Measurements from ENCODE around the gene STXBP1. TPM values are rescaled to one million over a fixed set of nuclear protein-coding genes. Genes with fewer than 3 reads are reported as not detected.
A peak's percentile ranks its signal among the peaks of the same experiment; 100 is the strongest.

The STXBP1 gene
- total RNA-seq, 1 experiment from 2014 or later, result 44.0 TPM

- peak overlapping the region; percentile 72 for H3K27ac ChIP-seq
- no TSS peak for BruUV-seq (replicated peaks)
- H3K27me3 ChIP-seq (ENCODE audit: insufficient read depth, low read depth), result no peaks in the 10 kb centered on the region
- H3K9me3 ChIP-seq (ENCODE audit: insufficient read depth, low read depth), result no peaks in the 10 kb centered on the region
- peaks cover 24% of the 10 kb centered on the region for H3K4me1 ChIP-seq (replicated peaks; ENCODE audit: insufficient read depth)
- DNase-seq, result no peak
- intact Hi-C loops (cut with micrococcal nuclease; ENCODE audit: unreplicated experiment), result loop anchor here (1.0 to 5.0 kb wide), 5 partner anchors 32 to 298 kb away; partner anchors contain the start of gene FPGS
- H3F3A ChIP-seq (ENCODE audit: insufficient read depth, low read depth), result peaks cover 33% of the 10 kb centered on the region
- ChIA-PET POLR2A (ENCODE audit: unreplicated experiment) (interaction anchor here (0.7 to 1.2 kb wide), 3 partner anchors 31 to 66 kb away, joined by 5 to 6 read pairs (median 5); no protein-coding TSS in a partner anchor), CTCF (interaction anchor here (0.6 to 1.4 kb wide), 3 partner anchors 75 to 609 kb away, joined by 3 to 9 read pairs (median 3); no protein-coding TSS in a partner anchor)
- no peaks in the 10 kb centered on the region for H3K9me2 ChIP-seq (ENCODE audit: insufficient read depth)
- H3K36me3 ChIP-seq (ENCODE audit: low read depth), result no peaks in the 10 kb centered on the region
- no peaks in the 10 kb centered on the region for H4K20me1 ChIP-seq (ENCODE audit: insufficient read depth)
- peak overlapping the region; percentile 57 for H3K4me2 ChIP-seq
- H3K79me2 ChIP-seq (ENCODE audit: low read depth), result no peaks in the 10 kb centered on the region
- TF ChIP-seq, protein P1, sequence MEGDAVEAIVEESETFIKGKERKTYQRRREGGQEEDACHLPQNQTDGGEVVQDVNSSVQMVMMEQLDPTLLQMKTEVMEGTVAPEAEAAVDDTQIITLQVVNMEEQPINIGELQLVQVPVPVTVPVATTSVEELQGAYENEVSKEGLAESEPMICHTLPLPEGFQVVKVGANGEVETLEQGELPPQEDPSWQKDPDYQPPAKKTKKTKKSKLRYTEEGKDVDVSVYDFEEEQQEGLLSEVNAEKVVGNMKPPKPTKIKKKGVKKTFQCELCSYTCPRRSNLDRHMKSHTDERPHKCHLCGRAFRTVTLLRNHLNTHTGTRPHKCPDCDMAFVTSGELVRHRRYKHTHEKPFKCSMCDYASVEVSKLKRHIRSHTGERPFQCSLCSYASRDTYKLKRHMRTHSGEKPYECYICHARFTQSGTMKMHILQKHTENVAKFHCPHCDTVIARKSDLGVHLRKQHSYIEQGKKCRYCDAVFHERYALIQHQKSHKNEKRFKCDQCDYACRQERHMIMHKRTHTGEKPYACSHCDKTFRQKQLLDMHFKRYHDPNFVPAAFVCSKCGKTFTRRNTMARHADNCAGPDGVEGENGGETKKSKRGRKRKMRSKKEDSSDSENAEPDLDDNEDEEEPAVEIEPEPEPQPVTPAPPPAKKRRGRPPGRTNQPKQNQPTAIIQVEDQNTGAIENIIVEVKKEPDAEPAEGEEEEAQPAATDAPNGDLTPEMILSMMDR (conservative IDR thresholded peaks at IDR 0.05), result no peak
- TF ChIP-seq EZH2 (IDR thresholded peaks at IDR 0.05; ENCODE audit: low read depth), result no peak
- H2AFZ ChIP-seq, result no peak overlapping the region
- H3K4me3 ChIP-seq, result no peak overlapping the region
These were observed 127.7 kb downstream of the STXBP1 start for GRCh38 chr9:127739614-127740330.

DNA sequence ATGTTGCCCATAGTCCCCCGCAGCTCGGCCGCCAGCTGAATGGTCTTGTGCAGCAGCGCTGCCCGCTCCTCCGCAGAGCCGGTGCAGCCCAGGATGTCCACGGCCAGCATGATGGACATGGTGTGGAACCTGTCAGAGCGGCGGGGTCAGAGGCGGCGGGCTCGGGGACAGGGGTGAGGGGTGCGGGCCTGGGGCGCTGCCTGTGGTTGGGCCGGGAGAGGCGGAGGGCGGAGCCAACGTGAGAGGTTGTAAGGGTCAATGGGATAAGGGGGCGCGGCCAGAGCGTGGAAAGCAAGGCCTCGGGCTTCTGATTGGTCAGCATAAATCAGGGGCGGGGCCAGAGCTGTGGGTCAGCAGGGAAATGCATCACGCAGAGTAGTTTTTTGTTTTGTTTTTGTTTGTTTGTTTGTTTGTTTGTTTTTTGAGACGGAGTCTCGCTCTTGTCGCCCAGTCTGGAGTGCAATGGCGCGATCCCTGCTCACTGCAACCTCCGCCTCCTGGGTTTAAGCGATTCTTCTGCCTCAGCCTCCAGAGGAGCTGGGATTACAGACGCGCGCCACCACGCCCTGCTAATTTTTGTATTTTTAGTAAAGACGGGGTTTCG, 129.9 kb downstream of the STXBP1 start:
- DNase-seq, result peak in 1 of 2 experiments; percentile 51
- peaks cover 9% of the 10 kb centered on the region; the same call in 1 of the 2 replicates for H3K27me3 ChIP-seq (ENCODE audit: insufficient read depth, low read depth)
- TF ChIP-seq, protein P1 (conservative IDR thresholded peaks at IDR 0.05), result no peak
- TF ChIP-seq EZH2 (IDR thresholded peaks at IDR 0.05; ENCODE audit: low read depth), result no peak
- ChIA-PET POLR2A (ENCODE audit: unreplicated experiment) (interaction anchor here (0.6 to 1.1 kb wide), 2 partner anchors 44 to 156 kb away, joined by 3 to 4 read pairs; partner anchors contain the start of gene CDK9), CTCF (interaction anchor here (0.9 to 1.1 kb wide), 2 partner anchors 29 to 128 kb away, joined by 3 to 6 read pairs; no protein-coding TSS in a partner anchor)
- peaks cover 39% of the 10 kb centered on the region for H3F3A ChIP-seq (ENCODE audit: insufficient read depth, low read depth)
- no peaks in the 10 kb centered on the region for H3K79me2 ChIP-seq (ENCODE audit: low read depth)
- no peaks in the 10 kb centered on the region for H3K36me3 ChIP-seq (ENCODE audit: low read depth)
- no peaks in the 10 kb centered on the region for H3K9me3 ChIP-seq (ENCODE audit: insufficient read depth, low read depth)
- no peak overlapping the region; the same call in 1 of the 2 replicates for H2AFZ ChIP-seq
- no peak overlapping the region for H3K4me3 ChIP-seq
- H4K20me1 ChIP-seq (ENCODE audit: insufficient read depth), result no peaks in the 10 kb centered on the region
- BruUV-seq (replicated peaks), result no TSS peak
- intact Hi-C loops (cut with micrococcal nuclease; ENCODE audit: unreplicated experiment), result loop anchor here (5.0 kb wide), 2 partner anchors 60 to 295 kb away; partner anchors contain the start of gene FPGS
- peaks cover 24% of the 10 kb centered on the region for H3K4me1 ChIP-seq (replicated peaks; ENCODE audit: insufficient read depth)
- H3K4me2 ChIP-seq, result peak overlapping the region; percentile 38
- no peaks in the 10 kb centered on the region for H3K9me2 ChIP-seq (ENCODE audit: insufficient read depth)
- H3K27ac ChIP-seq, result no peak overlapping the region

Other genes with a start within 250 kb of the STXBP1 start
- 19.1 and 24.6 TPM in 2 replicates for gene SLC2A8, start 215.1 kb upstream of the STXBP1 start, total RNA-seq (2021)
- gene ZNF79, start 187.9 kb upstream of the STXBP1 start, total RNA-seq (2021), result 5.5 and 5.8 TPM in 2 replicates
- gene RPL12, start 160.9 kb upstream of the STXBP1 start, total RNA-seq (2021), result 1,648 and 1,717 TPM in 2 replicates
- gene LRSAM1, start 160.8 kb upstream of the STXBP1 start, total RNA-seq (2021), result 44.0 and 63.9 TPM in 2 replicates
- gene CFAP157, start 94.7 kb downstream of the STXBP1 start, total RNA-seq (2021), result 0.65 and 0.68 TPM in 2 replicates
- 22.4 and 32.9 TPM in 2 replicates for gene PTRH1, start 103.4 kb downstream of the STXBP1 start, total RNA-seq (2021)
- 0.26 and 0.40 TPM in 2 replicates for gene TTC16, start 103.8 kb downstream of the STXBP1 start, total RNA-seq (2021)
- gene TOR2A, start 123.0 kb downstream of the STXBP1 start, total RNA-seq (2021), result 16.4 and 19.7 TPM in 2 replicates
- gene SH2D3C, start 166.4 kb downstream of the STXBP1 start, total RNA-seq (2021), result 0.75 and 0.79 TPM in 2 replicates
- 92.5 and 93.8 TPM in 2 replicates for gene CDK9, start 173.8 kb downstream of the STXBP1 start, total RNA-seq (2021)
- gene FPGS, start 190.6 kb downstream of the STXBP1 start, total RNA-seq (2021), result 152 and 191 TPM in 2 replicates
- 18.4 and 23.1 TPM in 2 replicates for gene ENG, start 242.4 kb downstream of the STXBP1 start, total RNA-seq (2021)